GM12875 (cell line): ENCODE data around the gene FOXP2.
"Not testable (repeated sequence)": the region's sequence is repeated elsewhere in the genome, so short reads cannot be mapped to it uniquely, and the experiment has no call there.

Experiments used
- H3K4me3 ChIP-seq: one replicate; pipeline ENCODE4 v1.5.1; 2011; ENCODE audit warnings: low read depth, low read length, control low read depth
- CTCF ChIP-seq: IDR thresholded peaks from 2 replicates; pipeline ENCODE4 v1.5.1; 2011; ENCODE audit warnings: low read depth, mild to moderate bottlenecking, control low read depth, inconsistent platforms, low read length, moderate library complexity, borderline replicate concordance; ENCODE audit not compliant: insufficient read depth

The FOXP2 gene

GRCh38 chr7:114478384-114478783 is 63.8 kb downstream of the FOXP2 start:
- no peak overlapping the region for H3K4me3 ChIP-seq
- TF ChIP-seq CTCF: no peak

GRCh38 chr7:114481999-114482398 is 67.4 kb downstream of the FOXP2 start:
- TF ChIP-seq CTCF: no peak
- no peak overlapping the region for H3K4me3 ChIP-seq

DNA sequence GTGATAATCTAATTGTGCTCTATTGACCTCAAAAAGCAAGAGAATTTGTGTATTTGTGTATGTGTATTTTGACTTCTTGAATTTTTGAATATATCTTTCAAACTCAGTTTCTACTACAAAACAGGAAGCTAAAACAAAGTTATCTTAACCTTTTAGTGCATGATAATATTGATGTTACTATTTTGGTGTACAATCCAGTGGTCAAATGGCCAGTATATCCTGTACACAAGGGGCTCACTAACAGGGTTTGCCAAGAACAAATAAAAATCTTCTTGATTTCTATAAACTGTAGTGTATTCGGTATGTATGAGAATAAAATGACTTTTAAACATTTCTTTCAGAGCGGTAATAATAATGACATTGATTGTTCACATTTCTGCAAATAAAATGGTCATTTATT is 69.6 kb downstream of the FOXP2 start:
- TF ChIP-seq CTCF: no peak
- no peak overlapping the region for H3K4me3 ChIP-seq

GRCh38 chr7:114487174-114487573 is 72.6 kb downstream of the FOXP2 start:
- TF ChIP-seq CTCF: no peak
- H3K4me3 ChIP-seq: no peak overlapping the region

DNA sequence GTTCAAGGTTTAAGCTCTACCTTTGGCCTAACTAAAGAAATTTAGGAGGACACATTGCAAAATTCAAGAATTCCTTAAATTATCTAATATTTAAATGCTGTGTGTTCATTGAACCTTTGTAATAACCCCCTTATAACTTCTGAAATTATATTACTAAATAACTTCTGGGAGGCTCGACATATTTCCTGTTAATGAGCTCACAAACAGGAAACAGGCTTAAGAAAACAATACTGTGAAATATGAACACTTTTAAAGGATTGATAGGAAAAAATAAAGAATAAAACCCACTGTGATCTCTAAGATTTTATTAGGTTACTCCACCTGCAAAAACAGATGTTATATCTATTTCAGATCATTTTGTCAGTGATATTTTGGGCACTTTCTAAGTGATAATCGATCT is 74.1 kb downstream of the FOXP2 start:
- no peak overlapping the region for H3K4me3 ChIP-seq
- TF ChIP-seq CTCF: no peak

GRCh38 chr7:114497491-114497890 is 82.9 kb downstream of the FOXP2 start:
- H3K4me3 ChIP-seq: not testable (repeated sequence)

GRCh38 chr7:114502454-114503254 is 88.0 kb downstream of the FOXP2 start:
- no peak overlapping the region for H3K4me3 ChIP-seq
- TF ChIP-seq CTCF: no peak
